GM12878 (cell line): Measurements from ENCODE around the gene PRKCE.

Source experiments
- EP300 ChIP-seq, 2 experiments: fragments of 150-350 bp in 1 of 2; IDR thresholded peaks; 2 replicates each; pipeline ENCODE4 v1.6.1; 2011 to 2012; ENCODE audit warnings: low read depth in 2 of 2, low read length in 2 of 2, borderline replicate concordance in 1 of 2, improper control_type of control experiment in 1 of 2, inconsistent platforms in 1 of 2; ENCODE audit not compliant: control insufficient read depth in 1 of 2
- PAX8 ChIP-seq: fragments of 450-650 bp; IDR thresholded peaks from 2 replicates; pipeline ENCODE4 v1.6.1; 2017; ENCODE audit warnings: mild to moderate bottlenecking, moderate library complexity

DNA sequence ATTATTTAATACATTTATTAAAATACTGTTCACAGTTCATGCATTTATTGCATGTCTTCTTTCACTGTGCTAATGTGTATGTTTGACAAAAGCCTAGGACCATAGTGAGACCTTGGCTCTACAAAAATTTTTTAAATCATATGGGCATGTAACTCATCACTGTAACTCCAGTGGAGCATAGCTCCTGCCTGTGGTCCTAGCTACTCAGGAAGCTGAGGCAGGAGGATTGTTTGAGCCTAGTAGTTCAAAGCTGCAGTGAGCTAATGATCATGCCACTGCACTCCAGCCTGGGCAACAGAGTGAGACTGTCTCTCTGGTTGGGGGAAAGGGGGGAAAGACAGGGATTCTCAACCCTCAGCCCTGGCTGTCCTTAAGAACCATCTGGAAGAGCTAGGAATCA is 137.8 kb downstream of the PRKCE start:
- TF ChIP-seq EP300 (IDR thresholded peaks at IDR 0.05; ENCODE audit: borderline replicate concordance in 1 of 2, control insufficient read depth in 1 of 2, low read depth in 2 of 2, low read length in 2 of 2): no peak
- no peak for TF ChIP-seq PAX8
